Measurements from ENCODE around the gene DACT1. TPM values are rescaled to one million over a fixed set of nuclear protein-coding genes. Genes with fewer than 3 reads are reported as not detected.

DACT1 gene
- total RNA-seq, 1 experiment from 2014 or later: not detected

- TF ChIP-seq, protein P1, sequence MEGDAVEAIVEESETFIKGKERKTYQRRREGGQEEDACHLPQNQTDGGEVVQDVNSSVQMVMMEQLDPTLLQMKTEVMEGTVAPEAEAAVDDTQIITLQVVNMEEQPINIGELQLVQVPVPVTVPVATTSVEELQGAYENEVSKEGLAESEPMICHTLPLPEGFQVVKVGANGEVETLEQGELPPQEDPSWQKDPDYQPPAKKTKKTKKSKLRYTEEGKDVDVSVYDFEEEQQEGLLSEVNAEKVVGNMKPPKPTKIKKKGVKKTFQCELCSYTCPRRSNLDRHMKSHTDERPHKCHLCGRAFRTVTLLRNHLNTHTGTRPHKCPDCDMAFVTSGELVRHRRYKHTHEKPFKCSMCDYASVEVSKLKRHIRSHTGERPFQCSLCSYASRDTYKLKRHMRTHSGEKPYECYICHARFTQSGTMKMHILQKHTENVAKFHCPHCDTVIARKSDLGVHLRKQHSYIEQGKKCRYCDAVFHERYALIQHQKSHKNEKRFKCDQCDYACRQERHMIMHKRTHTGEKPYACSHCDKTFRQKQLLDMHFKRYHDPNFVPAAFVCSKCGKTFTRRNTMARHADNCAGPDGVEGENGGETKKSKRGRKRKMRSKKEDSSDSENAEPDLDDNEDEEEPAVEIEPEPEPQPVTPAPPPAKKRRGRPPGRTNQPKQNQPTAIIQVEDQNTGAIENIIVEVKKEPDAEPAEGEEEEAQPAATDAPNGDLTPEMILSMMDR (IDR thresholded peaks at IDR 0.05; ENCODE audit: unreplicated experiment): no peak
- no peaks in the 10 kb centered on the region for H3K9me3 Mint-ChIP-seq (ENCODE audit: unreplicated experiment)
- no peaks in the 10 kb centered on the region for H3K4me1 Mint-ChIP-seq (ENCODE audit: insufficient read depth, unreplicated experiment)
- POLR2A ChIA-PET: interaction anchor here (0.7 kb wide), 1 partner anchor 43 kb away, joined by 3 read pairs; no protein-coding TSS in a partner anchor
- CTCF ChIA-PET: interaction anchor here (0.7 to 2.5 kb wide), 5 partner anchors 11 to 462 kb away, joined by 3 to 16 read pairs (median 4); no protein-coding TSS in a partner anchor
- H3K27ac Mint-ChIP-seq (ENCODE audit: low read depth, unreplicated experiment): no peak overlapping the region
- intact Hi-C loops (cut with micrococcal nuclease): no loop called here
- H3K4me3 Mint-ChIP-seq (ENCODE audit: unreplicated experiment): no peak overlapping the region
- H3K36me3 Mint-ChIP-seq (ENCODE audit: insufficient read depth, unreplicated experiment): no peaks in the 10 kb centered on the region
- H3K27me3 Mint-ChIP-seq (ENCODE audit: insufficient read depth, unreplicated experiment): peaks cover 39% of the 10 kb centered on the region
- no TSS peak for BruUV-seq (replicated peaks)
- no peak for DNase-seq (ENCODE audit: unreplicated experiment)
Measured at GRCh38 chr14:58650857-58651256, 13.1 kb downstream of the DACT1 start.

GRCh38 chr14:58656671-58657411 lies 19.1 kb downstream of the DACT1 start:
- TF ChIP-seq, protein P1 (IDR thresholded peaks at IDR 0.05; ENCODE audit: unreplicated experiment): no peak
- intact Hi-C loops (cut with micrococcal nuclease): no loop called here
- no peak overlapping the region for H3K27ac Mint-ChIP-seq (ENCODE audit: low read depth, unreplicated experiment)

DNA sequence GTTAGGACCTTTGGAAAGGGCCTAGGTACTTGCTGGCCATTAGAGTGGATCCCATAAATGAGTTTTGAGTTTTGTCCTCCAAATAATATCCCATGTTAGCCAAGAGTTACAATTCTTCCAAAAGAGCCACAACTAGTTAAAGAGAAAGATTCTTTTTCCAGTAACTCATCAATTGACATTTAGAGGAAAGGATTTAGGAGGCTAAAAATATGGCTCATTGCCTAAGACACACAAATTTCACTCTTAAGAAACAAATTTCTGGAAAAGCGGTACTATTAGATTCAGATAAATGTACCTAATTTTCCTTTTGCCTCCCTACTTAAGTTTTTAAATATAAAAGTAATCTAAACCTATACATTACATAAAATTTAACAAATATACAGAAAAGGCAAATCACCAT lies 21.3 kb downstream of the DACT1 start:
- no peaks in the 10 kb centered on the region for H3K36me3 Mint-ChIP-seq (ENCODE audit: insufficient read depth, unreplicated experiment)
- TF ChIP-seq, protein P1 (IDR thresholded peaks at IDR 0.05; ENCODE audit: unreplicated experiment): no peak
- peaks cover 11% of the 10 kb centered on the region for H3K27me3 Mint-ChIP-seq (ENCODE audit: insufficient read depth, unreplicated experiment)
- ChIA-PET POLR2A (interaction anchor here (1.0 kb wide), 1 partner anchor 9 kb away, joined by 3 read pairs; no protein-coding TSS in a partner anchor), CTCF (no interaction called here)
- BruUV-seq (replicated peaks): no TSS peak
- no peaks in the 10 kb centered on the region for H3K9me3 Mint-ChIP-seq (ENCODE audit: unreplicated experiment)
- DNase-seq (ENCODE audit: unreplicated experiment): no peak
- H3K27ac Mint-ChIP-seq (ENCODE audit: low read depth, unreplicated experiment): no peak overlapping the region
- no peak overlapping the region for H3K4me3 Mint-ChIP-seq (ENCODE audit: unreplicated experiment)
- no peaks in the 10 kb centered on the region for H3K4me1 Mint-ChIP-seq (ENCODE audit: insufficient read depth, unreplicated experiment)
- intact Hi-C loops (cut with micrococcal nuclease): no loop called here

More at GRCh38 chr14:58656671-58657411, 19.1 kb downstream of the DACT1 start:
- ChIA-PET POLR2A (no interaction called here), CTCF (no interaction called here)
- BruUV-seq (replicated peaks): no TSS peak
- H3K36me3 Mint-ChIP-seq (ENCODE audit: insufficient read depth, unreplicated experiment): no peaks in the 10 kb centered on the region
- H3K27me3 Mint-ChIP-seq (ENCODE audit: insufficient read depth, unreplicated experiment): peaks cover 26% of the 10 kb centered on the region
- no peak overlapping the region for H3K4me3 Mint-ChIP-seq (ENCODE audit: unreplicated experiment)
- no peaks in the 10 kb centered on the region for H3K4me1 Mint-ChIP-seq (ENCODE audit: insufficient read depth, unreplicated experiment)
- no peak for DNase-seq (ENCODE audit: unreplicated experiment)
- no peaks in the 10 kb centered on the region for H3K9me3 Mint-ChIP-seq (ENCODE audit: unreplicated experiment)

DNA sequence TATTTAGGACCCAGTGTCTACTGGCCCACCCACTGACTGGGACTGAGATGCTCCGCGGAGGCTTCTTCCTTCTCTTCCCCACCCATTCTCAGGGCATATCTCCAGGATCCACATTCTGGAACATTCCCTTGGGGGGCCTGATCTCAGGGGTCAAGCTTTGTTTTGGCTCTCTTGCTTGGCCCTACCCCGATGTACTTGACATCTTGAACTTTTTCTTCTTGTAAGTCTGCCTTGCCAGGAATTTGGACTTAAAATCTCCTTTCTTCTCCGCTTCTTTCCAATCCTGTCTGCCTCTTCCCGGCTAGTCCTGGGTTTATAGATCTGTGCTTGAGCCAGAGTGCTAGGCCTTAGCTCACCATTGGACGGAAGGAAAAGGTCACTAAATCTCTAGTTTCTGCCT lies 22.1 kb downstream of the DACT1 start:
- no peaks in the 10 kb centered on the region for H3K9me3 Mint-ChIP-seq (ENCODE audit: unreplicated experiment)
- no peak overlapping the region for H3K4me3 Mint-ChIP-seq (ENCODE audit: unreplicated experiment)
- H3K27ac Mint-ChIP-seq (ENCODE audit: low read depth, unreplicated experiment): no peak overlapping the region

More for the DNA sequence above, 22.1 kb downstream of the DACT1 start:
- TF ChIP-seq, protein P1 (IDR thresholded peaks at IDR 0.05; ENCODE audit: unreplicated experiment): no peak
- H3K4me1 Mint-ChIP-seq (ENCODE audit: insufficient read depth, unreplicated experiment): no peaks in the 10 kb centered on the region
- CTCF ChIA-PET: no interaction called here
- POLR2A ChIA-PET: no interaction called here
- intact Hi-C loops (cut with micrococcal nuclease): no loop called here
- H3K27me3 Mint-ChIP-seq (ENCODE audit: insufficient read depth, unreplicated experiment): peaks cover 8% of the 10 kb centered on the region
- no peak for DNase-seq (ENCODE audit: unreplicated experiment)
- no TSS peak for BruUV-seq (replicated peaks)
- no peaks in the 10 kb centered on the region for H3K36me3 Mint-ChIP-seq (ENCODE audit: insufficient read depth, unreplicated experiment)

Data from MCF 10A (cell line).